ENCODE data around the gene QKI.

The QKI gene

DNA sequence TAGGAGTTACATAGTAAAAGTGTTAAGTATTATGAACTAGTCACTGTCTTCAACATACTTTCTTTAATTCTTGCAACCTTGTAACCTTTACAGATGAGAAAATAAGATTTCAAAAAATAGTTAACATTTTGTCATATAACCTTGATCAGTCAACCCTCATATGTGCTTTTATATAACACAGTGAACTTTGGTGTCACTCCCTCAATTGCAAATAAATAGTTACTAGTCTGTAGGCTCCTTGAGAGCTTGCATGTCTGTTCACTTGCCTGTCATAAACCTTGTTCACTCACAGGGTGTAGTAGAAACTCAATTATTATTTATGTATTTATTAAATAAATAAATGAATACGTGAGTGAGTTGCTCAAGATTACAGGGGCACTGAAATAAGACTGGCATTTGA is 107.5 kb downstream of the QKI start:
- no peak for DNase-seq (ENCODE audit: low read depth in 1 of 2, low spot score in 1 of 2)
- in situ Hi-C loops (cut with HindIII; ENCODE audit: low pct_unique_long_range_greater_than_20kb, low sequenced_read_pairs), result no loop called here
- no peak for TF ChIP-seq JUND (IDR thresholded peaks at IDR 0.05; ENCODE audit: low read depth)

DNA sequence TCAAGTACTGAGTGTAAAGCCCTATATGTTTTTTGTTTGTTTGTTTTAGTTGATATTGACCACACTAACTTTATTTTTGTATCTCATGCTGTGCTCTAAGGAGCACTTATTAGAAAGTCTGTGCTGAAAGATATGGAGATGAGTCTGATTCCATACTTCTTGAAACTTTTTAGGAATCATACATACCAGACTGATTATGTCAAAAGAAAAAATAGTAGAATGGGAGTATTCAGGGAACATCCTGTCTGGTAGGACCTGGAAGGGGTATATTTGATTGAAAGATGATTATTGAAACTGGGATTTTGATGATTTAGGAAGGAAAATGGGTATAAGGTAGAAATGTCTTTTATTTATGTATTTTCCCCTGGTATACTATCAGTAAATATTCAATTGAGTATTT is 111.4 kb downstream of the QKI start:
- in situ Hi-C loops (cut with HindIII; ENCODE audit: low pct_unique_long_range_greater_than_20kb, low sequenced_read_pairs), result no loop called here
- DNase-seq (ENCODE audit: low read depth in 1 of 2, low spot score in 1 of 2), result no peak
- no peak for TF ChIP-seq JUND (IDR thresholded peaks at IDR 0.05; ENCODE audit: low read depth)

DNA sequence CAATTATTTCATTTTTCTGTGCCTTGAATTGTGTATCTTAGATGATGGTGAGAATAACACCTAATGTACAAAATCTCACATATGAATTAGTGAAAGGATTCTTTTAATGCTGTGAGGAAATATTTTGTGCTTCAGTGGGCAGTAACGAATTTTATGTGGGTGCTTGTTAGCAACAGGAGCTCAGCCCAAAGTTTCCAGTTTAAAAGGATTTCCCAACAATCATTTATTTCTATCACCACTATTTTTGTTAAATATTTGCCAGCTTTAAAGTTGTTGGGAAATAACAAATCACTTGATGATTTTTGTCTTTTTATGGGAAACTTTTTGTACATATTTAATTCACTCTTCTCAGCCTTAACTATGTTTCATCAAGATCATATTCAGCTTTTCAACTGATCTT is 111.8 kb downstream of the QKI start:
- in situ Hi-C loops (cut with HindIII; ENCODE audit: low pct_unique_long_range_greater_than_20kb, low sequenced_read_pairs), result no loop called here
- TF ChIP-seq JUND (IDR thresholded peaks at IDR 0.05; ENCODE audit: low read depth), result no peak
- no peak for DNase-seq (ENCODE audit: low read depth in 1 of 2, low spot score in 1 of 2)

DNA sequence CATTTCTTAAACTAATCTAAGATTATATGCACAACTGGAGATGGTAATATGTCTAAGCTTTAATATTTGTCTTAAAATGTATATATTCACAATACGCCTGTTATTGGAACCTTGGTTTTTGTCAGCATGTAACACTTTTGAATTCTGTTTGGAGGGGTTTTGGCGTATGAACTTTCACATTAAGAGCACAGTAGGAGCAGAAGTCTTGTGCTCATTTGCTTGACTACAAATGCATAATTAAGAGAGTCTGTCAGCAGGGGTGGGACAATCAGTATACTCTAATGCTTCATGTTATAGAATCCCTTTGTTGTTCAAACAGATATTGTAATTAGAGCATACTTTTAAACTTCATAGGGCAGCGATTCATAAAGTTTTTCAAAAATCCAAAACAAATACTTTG is 112.8 kb downstream of the QKI start:
- in situ Hi-C loops (cut with HindIII; ENCODE audit: low pct_unique_long_range_greater_than_20kb, low sequenced_read_pairs), result no loop called here
- no peak for TF ChIP-seq JUND (IDR thresholded peaks at IDR 0.05; ENCODE audit: low read depth)
- DNase-seq (ENCODE audit: low read depth in 1 of 2, low spot score in 1 of 2), result no peak

DNA sequence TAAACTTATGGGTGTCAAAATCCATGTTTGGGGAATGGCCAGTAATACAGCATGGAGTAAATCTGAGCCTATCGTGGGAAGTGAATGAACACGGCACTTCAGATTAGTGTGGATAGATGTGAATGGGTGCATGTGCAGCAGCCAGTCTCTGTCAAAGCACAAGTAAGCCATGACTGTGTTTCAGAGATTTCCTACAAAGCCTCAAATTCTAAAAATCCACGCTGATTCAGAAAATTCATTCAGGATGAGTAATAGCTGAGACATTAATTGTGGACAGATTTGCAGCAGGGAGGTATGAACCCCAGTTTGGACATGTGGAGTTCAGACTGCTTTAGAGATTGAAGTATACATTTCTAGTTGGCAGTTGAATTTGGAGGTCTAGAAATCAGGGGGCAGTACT is 115.1 kb downstream of the QKI start:
- no peak for TF ChIP-seq JUND (IDR thresholded peaks at IDR 0.05; ENCODE audit: low read depth)
- no peak for DNase-seq (ENCODE audit: low read depth in 1 of 2, low spot score in 1 of 2)
- in situ Hi-C loops (cut with HindIII; ENCODE audit: low pct_unique_long_range_greater_than_20kb, low sequenced_read_pairs), result no loop called here

DNA sequence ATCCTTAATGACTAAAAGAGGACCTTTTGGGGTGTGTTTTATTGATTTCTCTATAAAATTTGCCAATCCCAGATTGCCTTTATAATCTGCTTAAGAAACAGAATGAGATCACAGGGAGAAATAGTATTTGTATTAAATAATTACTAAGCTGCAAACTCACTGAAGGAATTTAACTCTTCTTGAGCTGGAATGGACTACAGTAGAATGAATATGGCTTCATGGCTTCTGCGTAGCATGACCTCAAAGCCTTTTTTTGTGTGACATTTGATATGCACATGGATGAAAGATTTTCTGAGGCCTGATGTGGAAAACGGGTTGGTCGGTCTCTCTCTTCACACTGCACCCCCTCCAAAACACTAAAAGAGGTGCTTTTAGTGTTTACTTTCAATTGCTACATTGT is 115.9 kb downstream of the QKI start:
- DNase-seq (ENCODE audit: low read depth in 1 of 2, low spot score in 1 of 2), result no peak
- in situ Hi-C loops (cut with HindIII; ENCODE audit: low pct_unique_long_range_greater_than_20kb, low sequenced_read_pairs), result no loop called here
- TF ChIP-seq JUND (IDR thresholded peaks at IDR 0.05; ENCODE audit: low read depth), result no peak

DNA sequence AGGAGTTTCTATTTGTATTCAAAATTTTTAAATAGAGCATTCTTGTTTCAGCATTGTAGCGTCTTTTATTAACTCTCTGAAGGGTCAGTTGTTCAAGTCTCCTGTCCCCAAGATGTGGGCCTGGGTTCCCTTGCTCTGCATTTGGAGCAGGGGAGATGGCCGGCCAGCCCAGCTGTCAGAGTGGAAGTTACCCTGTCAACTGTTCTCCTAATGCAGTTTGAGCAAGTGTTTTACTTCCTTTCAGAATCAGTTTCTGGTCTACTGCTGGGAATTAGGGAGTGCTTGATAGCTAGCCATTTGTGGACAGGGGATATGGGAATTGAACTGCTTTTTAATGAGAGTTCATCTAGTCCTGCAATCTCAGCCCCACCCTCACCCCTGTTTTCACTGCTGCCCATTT is 116.6 kb downstream of the QKI start:
- DNase-seq (ENCODE audit: low read depth in 1 of 2, low spot score in 1 of 2), result no peak
- in situ Hi-C loops (cut with HindIII; ENCODE audit: low pct_unique_long_range_greater_than_20kb, low sequenced_read_pairs), result no loop called here
- no peak for TF ChIP-seq JUND (IDR thresholded peaks at IDR 0.05; ENCODE audit: low read depth)

DNA sequence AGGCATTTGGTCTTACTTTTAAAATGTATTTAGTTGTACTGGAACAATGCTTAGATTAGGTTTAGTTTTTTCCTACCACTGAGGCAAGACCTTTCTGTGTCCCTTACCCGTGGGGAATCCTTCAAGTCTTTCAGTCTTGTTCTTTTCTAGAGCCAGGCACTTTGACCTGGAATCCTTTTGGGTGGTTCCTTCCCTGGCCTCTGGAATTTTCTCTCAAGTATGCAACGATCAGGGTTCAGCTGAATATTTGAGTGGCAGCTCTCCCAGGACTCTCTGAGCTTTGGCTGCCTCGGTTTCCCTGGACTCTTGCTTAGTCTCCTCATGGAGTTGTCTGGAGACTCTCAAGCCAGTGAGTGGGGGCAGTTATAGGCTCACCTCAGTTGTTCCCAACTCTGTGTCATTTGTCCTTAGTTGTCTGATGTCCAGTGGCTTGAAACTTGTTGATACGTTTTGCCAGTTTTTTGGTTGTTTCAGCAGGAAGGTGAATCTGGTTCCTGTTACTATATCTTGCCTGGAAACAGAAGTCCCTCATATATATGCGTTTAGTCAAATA is 118.1 kb downstream of the QKI start:
- DNase-seq (ENCODE audit: low read depth in 1 of 2, low spot score in 1 of 2), result no peak
- in situ Hi-C loops (cut with HindIII; ENCODE audit: low pct_unique_long_range_greater_than_20kb, low sequenced_read_pairs), result no loop called here
- no peak for TF ChIP-seq JUND (IDR thresholded peaks at IDR 0.05; ENCODE audit: low read depth)

DNA sequence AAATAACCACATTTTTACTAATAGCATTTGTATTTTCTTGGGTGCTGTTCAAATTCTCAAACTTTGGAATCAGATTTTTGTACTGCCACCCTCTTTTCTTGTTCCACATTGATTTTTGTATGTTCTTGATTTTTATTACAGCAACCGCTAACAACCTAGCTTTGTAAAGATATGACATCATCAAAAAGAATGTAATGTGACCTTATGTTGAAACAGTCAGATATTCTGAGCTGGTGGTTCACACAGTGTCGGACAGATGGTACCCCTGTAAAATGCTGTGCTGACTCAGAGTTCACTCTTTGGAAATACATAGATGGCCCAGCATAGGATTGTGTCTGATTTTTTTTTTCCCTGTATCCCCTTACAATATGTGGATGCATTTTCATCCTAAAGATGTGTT is 118.9 kb downstream of the QKI start:
- no peak for DNase-seq (ENCODE audit: low read depth in 1 of 2, low spot score in 1 of 2)
- no peak for TF ChIP-seq JUND (IDR thresholded peaks at IDR 0.05; ENCODE audit: low read depth)
- in situ Hi-C loops (cut with HindIII; ENCODE audit: low pct_unique_long_range_greater_than_20kb, low sequenced_read_pairs), result no loop called here

DNA sequence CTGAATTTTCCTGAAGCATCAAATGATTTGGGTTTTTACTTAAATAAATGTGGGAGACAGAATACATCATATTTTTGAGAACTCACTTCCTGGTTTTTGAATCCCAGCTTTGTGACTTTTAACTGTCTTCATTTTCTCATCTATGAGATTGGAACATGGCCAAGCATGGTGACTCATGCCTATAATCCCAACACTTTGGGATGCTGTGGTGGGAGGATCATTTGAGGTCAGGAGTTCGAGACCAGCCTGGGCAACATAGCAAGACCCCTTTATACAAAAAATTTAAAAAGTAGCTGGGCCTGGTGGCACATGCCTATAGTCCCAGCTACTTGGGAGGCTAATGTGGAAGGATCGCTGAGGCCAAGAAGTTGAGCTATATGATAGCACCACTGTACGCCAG is 122.3 kb downstream of the QKI start:
- no peak for TF ChIP-seq JUND (IDR thresholded peaks at IDR 0.05; ENCODE audit: low read depth)
- DNase-seq (ENCODE audit: low read depth in 1 of 2, low spot score in 1 of 2), result no peak
- in situ Hi-C loops (cut with HindIII; ENCODE audit: low pct_unique_long_range_greater_than_20kb, low sequenced_read_pairs), result no loop called here

DNA sequence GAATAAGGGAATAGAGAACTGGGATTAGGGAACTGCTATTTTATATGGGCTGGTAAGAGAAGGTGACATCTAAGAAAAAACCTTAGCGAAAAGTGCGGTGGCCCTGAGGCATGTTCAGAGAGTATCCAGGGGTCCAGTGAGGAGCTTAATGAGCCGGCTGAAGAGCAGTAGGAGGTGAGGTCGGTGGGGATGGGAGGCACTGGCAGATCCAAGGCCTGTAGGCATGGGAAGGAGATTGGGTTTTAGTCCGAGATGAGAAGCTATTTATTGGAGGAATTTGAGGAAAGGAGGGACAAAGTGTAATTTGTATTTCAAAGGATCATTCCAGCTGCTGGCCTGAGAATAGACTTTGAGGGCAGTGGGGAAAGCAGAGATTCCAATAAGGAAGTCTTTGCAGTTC is 123.8 kb downstream of the QKI start:
- in situ Hi-C loops (cut with HindIII; ENCODE audit: low pct_unique_long_range_greater_than_20kb, low sequenced_read_pairs), result no loop called here
- TF ChIP-seq JUND (IDR thresholded peaks at IDR 0.05; ENCODE audit: low read depth), result no peak
- no peak for DNase-seq (ENCODE audit: low read depth in 1 of 2, low spot score in 1 of 2)

DNA sequence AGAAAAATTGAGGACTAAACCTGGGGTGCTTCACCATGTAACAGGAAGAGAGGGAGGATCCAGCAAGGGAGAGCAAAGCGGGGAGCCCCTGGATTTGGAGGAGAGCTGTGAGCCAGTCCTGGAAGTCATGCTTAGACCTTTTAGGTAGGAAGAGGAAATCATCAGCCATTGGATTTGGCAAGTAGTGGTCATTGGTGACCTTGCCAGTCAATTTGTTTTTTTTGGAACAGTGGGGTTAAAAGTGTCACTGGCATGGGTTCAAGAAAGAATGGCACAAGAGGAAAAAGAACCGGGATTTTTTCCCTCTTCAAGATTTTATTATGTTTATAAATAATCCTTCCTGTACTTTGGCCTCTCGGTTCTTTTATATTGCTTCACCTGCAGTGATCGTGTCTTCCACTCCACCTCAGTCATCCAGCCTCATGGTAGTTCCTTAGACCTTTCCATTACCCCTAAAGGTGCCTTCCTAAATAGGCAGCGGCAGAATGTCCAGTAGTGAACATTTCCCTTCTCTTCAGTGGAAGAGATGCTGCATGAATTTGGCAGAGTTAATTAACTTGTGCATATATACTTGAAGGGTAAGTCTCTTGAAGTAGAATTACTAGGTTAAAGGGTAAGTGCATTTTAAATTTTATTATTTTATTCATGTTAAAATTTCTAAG is 124.7 kb downstream of the QKI start:
- no peak for DNase-seq (ENCODE audit: low read depth in 1 of 2, low spot score in 1 of 2)
- in situ Hi-C loops (cut with HindIII; ENCODE audit: low pct_unique_long_range_greater_than_20kb, low sequenced_read_pairs), result no loop called here
- no peak for TF ChIP-seq JUND (IDR thresholded peaks at IDR 0.05; ENCODE audit: low read depth)

DNA sequence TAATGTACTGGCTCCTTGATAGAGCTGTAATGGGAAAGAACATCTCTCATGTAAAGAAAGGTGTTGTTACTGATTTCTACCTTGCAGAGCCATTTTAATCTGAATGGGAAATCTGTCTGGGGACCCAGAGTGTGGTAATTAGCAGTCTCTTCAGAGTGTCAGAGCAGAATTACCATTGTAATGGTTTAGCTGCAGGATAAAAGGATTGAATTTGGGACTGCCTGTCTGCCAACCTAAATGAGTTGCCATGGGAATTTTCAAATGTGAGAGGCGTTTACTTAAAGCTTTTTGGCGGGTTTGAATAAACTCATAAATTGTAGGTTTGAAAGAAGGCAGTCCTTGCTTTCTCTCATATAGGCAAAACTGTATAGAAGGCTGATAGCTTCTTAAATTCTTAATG is 128.8 kb downstream of the QKI start:
- in situ Hi-C loops (cut with HindIII; ENCODE audit: low pct_unique_long_range_greater_than_20kb, low sequenced_read_pairs), result no loop called here

DNA sequence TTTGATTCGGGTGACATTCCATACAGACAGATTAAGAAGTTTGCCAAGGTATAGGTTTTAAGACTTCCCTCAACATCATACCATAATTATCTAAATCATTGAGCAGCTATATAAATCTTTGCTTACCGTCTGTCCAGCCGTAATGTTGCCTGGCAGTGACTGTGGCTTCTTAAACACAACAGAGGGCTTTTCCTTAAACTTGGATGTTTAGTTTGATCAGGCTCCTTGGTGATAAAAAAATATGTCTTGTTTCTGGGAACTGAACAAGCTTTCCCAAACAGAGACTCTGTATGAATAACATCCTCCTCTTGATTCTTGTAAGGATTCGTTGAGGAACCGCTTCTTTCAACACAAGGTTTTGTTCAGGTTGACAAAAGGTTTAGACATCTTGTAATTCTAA is 130.9 kb downstream of the QKI start:
- no peak for DNase-seq (ENCODE audit: low read depth in 1 of 2, low spot score in 1 of 2)
- TF ChIP-seq JUND (IDR thresholded peaks at IDR 0.05; ENCODE audit: low read depth), result no peak
- in situ Hi-C loops (cut with HindIII; ENCODE audit: low pct_unique_long_range_greater_than_20kb, low sequenced_read_pairs), result no loop called here

More for the DNA sequence above, 128.8 kb downstream of the QKI start:
- no peak for TF ChIP-seq JUND (IDR thresholded peaks at IDR 0.05; ENCODE audit: low read depth)
- DNase-seq (ENCODE audit: low read depth in 1 of 2, low spot score in 1 of 2), result no peak

Data from T47D (cell line).